ENCODE data around the gene OGFR. TPM values are rescaled to one million over a fixed set of nuclear protein-coding genes. Genes with fewer than 3 reads are reported as not detected.

OGFR gene
- total RNA-seq, 1 donor from 2014 or later: 47.2 TPM

DNA sequence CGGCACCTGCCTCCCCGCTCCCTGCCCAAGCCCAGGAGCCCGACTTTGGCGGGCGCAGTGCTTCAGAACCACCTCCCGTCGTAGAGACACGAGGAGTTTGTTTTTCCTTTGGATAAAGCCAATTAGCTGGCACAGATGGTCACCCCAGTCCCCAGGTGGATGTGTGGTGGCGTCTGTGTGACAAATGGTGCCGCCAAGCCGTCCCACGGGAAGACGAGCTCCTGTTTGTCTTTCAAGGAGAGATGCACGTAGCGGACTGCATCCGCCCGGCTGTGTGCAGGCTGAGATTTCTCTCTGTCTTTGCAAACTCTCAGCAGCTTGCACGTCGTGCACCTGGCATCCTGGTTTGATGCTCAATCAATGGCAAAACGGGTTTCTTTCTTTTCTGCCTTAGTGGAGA is 24.4 kb upstream of the OGFR start:
- Mint-ChIP-seq H3K9me3 (ENCODE audit: unreplicated experiment) (no peaks in the 10 kb centered on the region), H3K27me3 (ENCODE audit: unreplicated experiment) (peaks cover 6% of the 10 kb centered on the region), H3K27ac (ENCODE audit: unreplicated experiment) (no peak overlapping the region), H3K4me3 (ENCODE audit: unreplicated experiment) (no peak overlapping the region), H3K36me3 (ENCODE audit: unreplicated experiment) (no peaks in the 10 kb centered on the region), H3K4me1 (ENCODE audit: unreplicated experiment) (peaks cover 4% of the 10 kb centered on the region)
- DNase-seq (ENCODE audit: extremely low spot score, unreplicated experiment): no peak
- TF ChIP-seq, protein P1, sequence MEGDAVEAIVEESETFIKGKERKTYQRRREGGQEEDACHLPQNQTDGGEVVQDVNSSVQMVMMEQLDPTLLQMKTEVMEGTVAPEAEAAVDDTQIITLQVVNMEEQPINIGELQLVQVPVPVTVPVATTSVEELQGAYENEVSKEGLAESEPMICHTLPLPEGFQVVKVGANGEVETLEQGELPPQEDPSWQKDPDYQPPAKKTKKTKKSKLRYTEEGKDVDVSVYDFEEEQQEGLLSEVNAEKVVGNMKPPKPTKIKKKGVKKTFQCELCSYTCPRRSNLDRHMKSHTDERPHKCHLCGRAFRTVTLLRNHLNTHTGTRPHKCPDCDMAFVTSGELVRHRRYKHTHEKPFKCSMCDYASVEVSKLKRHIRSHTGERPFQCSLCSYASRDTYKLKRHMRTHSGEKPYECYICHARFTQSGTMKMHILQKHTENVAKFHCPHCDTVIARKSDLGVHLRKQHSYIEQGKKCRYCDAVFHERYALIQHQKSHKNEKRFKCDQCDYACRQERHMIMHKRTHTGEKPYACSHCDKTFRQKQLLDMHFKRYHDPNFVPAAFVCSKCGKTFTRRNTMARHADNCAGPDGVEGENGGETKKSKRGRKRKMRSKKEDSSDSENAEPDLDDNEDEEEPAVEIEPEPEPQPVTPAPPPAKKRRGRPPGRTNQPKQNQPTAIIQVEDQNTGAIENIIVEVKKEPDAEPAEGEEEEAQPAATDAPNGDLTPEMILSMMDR (IDR thresholded peaks at IDR 0.05): no peak

DNA sequence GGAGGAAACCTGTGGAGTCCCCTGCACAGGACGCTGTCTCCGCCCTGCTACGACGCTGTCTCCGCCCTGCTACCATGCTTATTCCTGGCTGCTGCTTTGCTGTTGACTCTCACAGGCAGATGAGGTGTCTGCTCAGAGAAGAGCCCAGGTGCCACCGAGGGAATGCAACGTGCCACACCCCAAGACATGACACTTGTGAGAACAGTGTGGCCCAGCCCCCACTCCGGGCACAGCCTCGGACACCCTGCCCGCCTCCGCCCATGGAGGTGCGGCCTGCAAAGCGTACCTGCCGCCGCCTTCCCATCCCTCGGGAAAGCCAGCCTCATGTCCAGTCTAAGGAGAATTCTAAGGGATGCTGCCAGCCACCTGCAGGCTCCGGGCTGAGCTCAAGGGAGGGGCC is 23.9 kb upstream of the OGFR start:
- no peaks in the 10 kb centered on the region for H3K36me3 Mint-ChIP-seq (ENCODE audit: unreplicated experiment)
- TF ChIP-seq, protein P1 (IDR thresholded peaks at IDR 0.05): no peak
- no peaks in the 10 kb centered on the region for H3K9me3 Mint-ChIP-seq (ENCODE audit: unreplicated experiment)
- H3K4me1 Mint-ChIP-seq (ENCODE audit: unreplicated experiment): peaks cover 4% of the 10 kb centered on the region
- H3K27ac Mint-ChIP-seq (ENCODE audit: unreplicated experiment): no peak overlapping the region
- no peak for DNase-seq (ENCODE audit: extremely low spot score, unreplicated experiment)
- peaks cover 5% of the 10 kb centered on the region for H3K27me3 Mint-ChIP-seq (ENCODE audit: unreplicated experiment)
- H3K4me3 Mint-ChIP-seq (ENCODE audit: unreplicated experiment): no peak overlapping the region

DNA sequence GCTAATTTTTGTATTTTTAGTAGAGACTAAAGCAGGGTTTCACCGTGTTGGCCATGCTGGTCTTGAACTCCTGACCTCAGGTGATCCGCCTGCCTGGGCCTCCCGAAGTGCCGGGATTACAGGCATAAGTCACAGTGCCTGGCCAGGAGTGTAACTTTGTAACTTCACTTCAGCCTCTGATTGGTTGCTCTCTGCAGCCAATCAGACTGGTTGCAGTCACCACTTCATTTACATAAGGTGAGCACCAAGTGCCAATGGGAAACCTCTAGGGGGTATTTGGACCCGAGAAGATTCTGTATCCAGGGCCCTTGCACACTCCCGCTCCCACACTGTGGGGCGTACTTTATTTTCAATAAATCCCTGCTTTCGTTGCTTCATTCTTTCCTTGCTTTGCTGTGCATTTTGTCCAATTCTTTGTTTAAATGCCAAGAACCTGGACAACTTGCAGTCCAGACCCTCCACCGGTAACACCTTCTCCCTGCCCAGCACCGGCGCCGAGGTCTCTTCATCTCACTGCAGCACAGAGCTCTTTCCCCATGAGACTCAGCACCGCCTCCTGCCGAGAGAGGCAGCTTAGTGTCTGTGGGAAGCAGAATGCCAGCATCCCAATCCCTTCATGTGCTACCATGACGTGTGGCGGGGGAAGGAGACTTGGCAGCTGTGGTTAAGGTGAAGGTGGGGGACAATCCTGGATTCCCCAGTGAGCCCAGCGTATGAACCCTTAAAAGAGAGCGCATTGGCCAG is 22.3 kb upstream of the OGFR start:
- Mint-ChIP-seq H3K4me1 (ENCODE audit: unreplicated experiment) (no peaks in the 10 kb centered on the region), H3K27ac (ENCODE audit: unreplicated experiment) (no peak overlapping the region), H3K36me3 (ENCODE audit: unreplicated experiment) (no peaks in the 10 kb centered on the region), H3K27me3 (ENCODE audit: unreplicated experiment) (peaks cover 6% of the 10 kb centered on the region), H3K4me3 (ENCODE audit: unreplicated experiment) (no peak overlapping the region), H3K9me3 (ENCODE audit: unreplicated experiment) (no peaks in the 10 kb centered on the region)
- no peak for DNase-seq (ENCODE audit: extremely low spot score, unreplicated experiment)
- TF ChIP-seq, protein P1 (IDR thresholded peaks at IDR 0.05): no peak

DNA sequence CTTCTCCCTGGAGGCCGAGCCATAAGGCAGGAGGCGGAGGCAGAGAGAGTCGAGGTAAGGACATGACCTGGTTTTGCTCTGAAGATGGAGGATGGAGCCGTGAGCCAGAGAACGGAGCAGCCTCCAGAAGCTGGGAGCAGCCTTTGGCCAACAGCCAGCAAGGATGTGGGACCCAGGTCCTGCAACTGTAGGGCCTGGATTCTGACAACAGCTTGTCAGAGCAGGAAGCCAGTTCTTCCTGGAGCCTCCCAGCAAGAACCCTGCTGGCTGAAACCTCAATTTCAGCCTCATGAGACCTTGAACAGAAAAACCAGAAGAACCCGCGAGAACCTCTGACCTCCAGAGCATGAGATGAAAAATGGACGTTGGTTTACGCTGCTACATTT is 21.7 kb upstream of the OGFR start:
- Mint-ChIP-seq H3K9me3 (ENCODE audit: unreplicated experiment) (no peaks in the 10 kb centered on the region), H3K27ac (ENCODE audit: unreplicated experiment) (no peak overlapping the region), H3K4me3 (ENCODE audit: unreplicated experiment) (no peak overlapping the region), H3K36me3 (ENCODE audit: unreplicated experiment) (no peaks in the 10 kb centered on the region), H3K27me3 (ENCODE audit: unreplicated experiment) (peaks cover 12% of the 10 kb centered on the region), H3K4me1 (ENCODE audit: unreplicated experiment) (no peaks in the 10 kb centered on the region)
- TF ChIP-seq, protein P1 (IDR thresholded peaks at IDR 0.05): no peak
- no peak for DNase-seq (ENCODE audit: extremely low spot score, unreplicated experiment)

DNA sequence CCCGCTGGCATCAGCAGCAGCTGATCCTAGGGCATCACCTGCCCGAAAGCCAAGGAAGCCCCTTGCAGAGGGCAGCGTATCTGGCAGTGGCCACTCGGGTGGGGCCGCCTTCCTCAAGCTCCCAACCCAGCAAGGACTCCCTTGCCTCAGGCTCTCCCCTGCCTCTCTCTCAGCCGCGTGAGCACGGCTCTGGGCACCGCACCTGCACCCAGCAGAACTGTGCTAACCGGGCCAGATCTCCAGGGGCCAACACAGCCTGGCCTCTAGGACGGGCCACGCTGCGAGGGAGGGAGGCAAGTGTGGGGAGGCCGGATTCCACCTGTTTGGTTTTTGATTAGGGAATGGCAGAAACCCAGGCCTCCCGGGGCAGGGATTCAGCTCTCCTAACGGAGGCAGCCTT is 20.1 kb upstream of the OGFR start:
- Mint-ChIP-seq H3K27me3 (ENCODE audit: unreplicated experiment) (peaks cover 21% of the 10 kb centered on the region), H3K4me1 (ENCODE audit: unreplicated experiment) (no peaks in the 10 kb centered on the region), H3K9me3 (ENCODE audit: unreplicated experiment) (no peaks in the 10 kb centered on the region), H3K4me3 (ENCODE audit: unreplicated experiment) (no peak overlapping the region), H3K27ac (ENCODE audit: unreplicated experiment) (no peak overlapping the region), H3K36me3 (ENCODE audit: unreplicated experiment) (no peaks in the 10 kb centered on the region)
- TF ChIP-seq, protein P1 (IDR thresholded peaks at IDR 0.05): no peak
- no peak for DNase-seq (ENCODE audit: extremely low spot score, unreplicated experiment)
